ENCODE results near the gene CHCHD3.

- TF ChIP-seq CTCF (IDR thresholded peaks at IDR 0.05), result no peak
- TF ChIP-seq POLR2A (IDR thresholded peaks at IDR 0.05), result no peak
These were observed 314.5 kb downstream of the CHCHD3 start for GRCh38 chr7:132767378-132767777.

Data from lower leg skin (tissue), 3 donors.